HG03575 (cell line): ENCODE measurements around the gene SRGAP3.

Experiments used
- ATAC-seq: cut with Tn5 transposase; IDR thresholded peaks from one replicate; pipeline ENCODE4 v1.9.1; 2021; ENCODE audit not compliant: unreplicated experiment, insufficient number of reproducible peaks, low FRiP score; ENCODE audit errors: extremely low read depth

Gene SRGAP3

DNA sequence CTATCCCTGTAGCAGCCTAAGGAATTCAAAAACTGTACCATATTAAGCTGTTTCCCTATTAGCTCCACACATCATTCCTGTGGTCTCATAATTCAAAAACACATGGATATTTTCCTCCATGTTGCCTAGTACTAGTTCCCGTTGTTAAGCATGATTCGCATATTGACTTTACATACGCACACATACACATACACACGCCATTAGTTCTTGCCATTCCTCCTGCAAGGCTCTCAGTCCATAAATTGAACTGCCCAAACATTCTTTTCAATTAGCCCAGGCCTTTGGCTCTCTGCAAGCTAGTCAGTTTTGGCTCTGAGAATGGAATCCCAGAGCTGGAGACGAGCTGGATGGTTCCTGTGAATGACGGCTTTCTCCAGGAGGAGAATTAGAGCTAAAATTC is 229.0 kb downstream of the SRGAP3 start:
- no peak for ATAC-seq

DNA sequence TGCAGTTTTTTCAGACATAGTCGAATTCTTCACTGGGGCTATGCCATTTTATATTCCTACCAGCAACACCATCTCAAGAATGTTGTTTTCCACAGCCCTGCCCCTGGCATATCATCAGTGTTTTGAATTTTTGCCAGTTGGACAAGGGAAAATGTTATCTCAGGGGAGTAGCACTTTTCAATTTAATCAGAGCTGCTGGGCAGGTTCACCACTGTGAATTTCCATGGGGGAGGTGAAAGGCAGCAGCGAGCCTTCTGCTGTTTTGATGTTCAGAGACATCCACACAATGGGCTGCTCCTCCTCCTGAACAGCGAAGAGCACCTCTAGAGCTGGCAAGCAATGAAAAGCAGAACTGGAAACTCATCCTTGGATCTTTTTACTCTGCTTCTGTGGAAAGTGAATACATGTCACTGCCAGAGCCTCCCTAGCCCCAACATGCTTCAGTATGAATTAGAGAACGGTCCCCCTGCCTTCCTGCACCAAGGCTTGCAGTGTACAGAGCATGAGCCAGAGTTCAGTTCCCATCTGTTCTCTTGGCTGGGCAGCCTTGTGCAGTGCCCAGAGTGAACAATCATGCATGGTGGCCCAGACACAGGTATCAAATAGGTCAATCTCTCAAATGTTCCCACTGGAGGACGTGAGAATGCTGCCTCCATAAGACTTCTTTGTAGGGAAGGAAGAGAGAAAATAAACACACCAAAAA is 230.0 kb downstream of the SRGAP3 start:
- no peak for ATAC-seq

- no peak for ATAC-seq
Measured at GRCh38 chr3:9015250-9015649, 234.2 kb downstream of the SRGAP3 start.

DNA sequence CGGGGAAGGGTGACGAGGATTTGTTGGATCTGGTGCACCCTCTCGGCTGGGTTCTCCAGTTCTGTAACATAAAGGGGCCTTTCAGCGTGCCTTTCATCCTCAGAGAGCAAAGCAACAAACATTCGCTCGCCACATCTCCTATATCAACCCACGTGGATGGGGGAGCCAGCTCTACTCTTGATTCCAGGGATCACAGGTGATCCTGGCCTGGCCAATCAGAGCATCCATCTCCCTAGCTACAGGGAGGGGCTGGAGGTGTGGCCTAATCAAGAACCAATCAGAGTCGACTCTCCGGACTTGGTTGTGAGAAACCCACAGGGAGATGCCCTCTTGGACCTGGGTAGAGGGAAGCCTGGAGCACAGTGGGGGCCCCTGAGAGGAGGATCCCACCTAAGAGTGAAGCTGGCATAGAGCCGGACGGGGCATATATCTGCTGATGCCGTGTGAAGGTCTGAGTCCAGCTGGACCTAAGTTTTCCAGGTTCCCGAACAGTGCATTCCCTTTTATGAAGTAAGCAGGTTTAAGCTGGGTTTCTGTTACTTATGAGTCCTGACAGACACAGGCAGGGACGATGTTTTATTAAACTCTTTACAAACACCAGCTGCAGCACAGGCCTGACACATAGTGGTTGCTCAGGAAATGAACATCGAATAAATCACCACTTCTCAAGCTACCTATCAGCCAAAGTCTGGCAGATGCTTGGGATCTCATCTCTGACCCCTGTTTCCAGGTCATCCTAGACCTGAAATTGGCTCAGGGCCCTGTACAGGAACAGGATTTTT is 235.5 kb downstream of the SRGAP3 start:
- ATAC-seq, result no peak

GRCh38 chr3:9012521-9012920 is 236.9 kb downstream of the SRGAP3 start:
- ATAC-seq, result no peak

- ATAC-seq, result no peak
Measured at GRCh38 chr3:9009976-9010545, 239.4 kb downstream of the SRGAP3 start.

DNA sequence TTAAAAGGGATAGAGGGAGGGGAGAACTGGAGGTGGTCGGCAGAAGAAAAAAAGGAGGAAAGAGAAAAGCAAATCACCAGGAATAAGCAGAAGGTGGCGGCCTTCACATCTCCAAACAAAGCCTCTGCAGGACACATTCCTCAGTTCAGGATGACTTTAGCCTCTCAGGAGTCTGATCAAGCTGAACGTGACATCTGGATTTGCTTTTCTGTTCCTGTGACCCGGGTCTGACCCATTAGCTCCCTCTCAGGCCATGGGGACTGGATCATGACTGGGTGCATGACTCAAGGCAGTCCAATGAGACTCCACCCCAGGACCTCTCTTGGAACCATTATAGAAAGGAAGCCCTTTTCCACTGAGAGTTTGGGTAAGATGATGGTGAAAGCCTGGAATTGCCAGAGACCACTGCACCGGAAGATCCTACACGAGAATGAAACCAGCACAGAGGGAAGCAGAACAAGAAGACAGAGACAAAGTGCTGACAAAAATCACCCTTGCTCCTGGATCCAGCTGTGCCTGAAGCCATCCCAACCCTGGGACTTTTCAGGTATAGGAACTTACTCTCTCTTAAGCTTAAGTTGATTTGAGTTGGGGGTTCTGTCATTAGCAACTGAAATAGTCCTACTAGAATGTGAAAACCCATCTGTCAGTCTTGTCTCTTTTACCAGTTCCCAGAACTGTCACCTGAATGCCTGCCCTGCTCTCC is 240.7 kb downstream of the SRGAP3 start:
- no peak for ATAC-seq

- ATAC-seq, result no peak
Measured at GRCh38 chr3:9007928-9008327, 241.5 kb downstream of the SRGAP3 start.

- no peak for ATAC-seq
Measured at GRCh38 chr3:9007213-9007612, 242.2 kb downstream of the SRGAP3 start.

DNA sequence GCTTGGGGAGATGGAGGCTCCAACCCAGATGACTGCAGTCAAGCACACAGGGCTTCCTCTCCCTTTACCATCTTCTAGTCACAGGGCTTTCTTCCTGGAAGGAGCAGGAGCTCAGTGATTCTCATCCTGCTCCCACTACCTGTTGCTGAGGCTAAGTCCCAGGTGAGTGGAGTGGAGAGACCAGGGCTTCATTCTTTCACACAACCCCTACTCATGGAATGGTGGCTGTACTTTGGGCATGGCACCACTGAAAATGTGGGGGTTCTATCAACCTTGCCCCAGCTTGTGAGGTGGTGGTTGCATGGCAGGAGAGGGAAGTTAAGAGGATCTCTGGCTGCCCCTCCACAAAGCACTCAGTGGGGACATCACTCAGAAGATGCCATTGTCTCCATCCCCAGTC is 249.4 kb downstream of the SRGAP3 start:
- ATAC-seq, result no peak

GRCh38 chr3:8997151-8997550 is 252.3 kb downstream of the SRGAP3 start:
- ATAC-seq, result no peak

- ATAC-seq, result no peak
Measured at GRCh38 chr3:8996681-8997121, 252.7 kb downstream of the SRGAP3 start.

DNA sequence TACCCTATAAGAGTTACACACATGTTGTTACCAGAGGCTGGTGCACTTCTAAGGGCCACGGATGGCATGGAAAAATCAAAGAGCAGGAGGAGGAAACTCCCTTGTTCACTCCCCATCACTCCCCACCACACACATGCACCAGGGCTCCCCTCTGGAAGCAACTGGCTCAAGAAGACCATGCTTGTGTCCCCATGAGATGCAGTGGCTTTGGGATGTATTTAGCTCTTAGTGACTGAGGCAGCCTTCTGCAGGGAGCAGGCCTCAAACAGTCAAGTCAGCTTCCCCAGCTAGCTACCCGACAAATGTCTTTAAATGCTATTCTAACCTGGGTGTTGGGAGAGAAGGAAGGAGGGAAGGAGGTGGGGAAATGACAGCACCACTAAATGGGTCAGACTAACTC is 253.2 kb downstream of the SRGAP3 start:
- ATAC-seq, result no peak

GRCh38 chr3:8994226-8994625 is 255.2 kb downstream of the SRGAP3 start:
- no peak for ATAC-seq

DNA sequence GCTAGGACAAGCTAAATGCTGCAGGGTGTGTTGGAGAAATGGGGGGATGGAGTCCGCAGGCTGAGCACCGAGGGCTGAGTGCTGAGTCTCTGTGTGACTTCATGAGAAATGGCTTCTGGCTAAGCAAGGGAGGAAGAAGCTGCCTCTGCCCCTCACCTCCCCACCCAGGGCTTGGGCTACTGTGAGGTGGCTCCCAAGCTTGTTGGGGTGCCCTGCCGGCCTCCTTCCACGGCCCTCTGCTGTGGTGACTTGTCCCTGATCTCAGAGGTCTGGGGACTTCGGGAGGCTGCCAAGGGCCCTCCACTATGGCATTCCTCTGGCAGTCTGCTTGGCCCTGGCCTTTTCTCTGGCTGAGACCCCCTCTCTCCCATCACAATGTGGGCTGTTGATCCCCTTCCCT is 256.1 kb downstream of the SRGAP3 start:
- ATAC-seq, result no peak

DNA sequence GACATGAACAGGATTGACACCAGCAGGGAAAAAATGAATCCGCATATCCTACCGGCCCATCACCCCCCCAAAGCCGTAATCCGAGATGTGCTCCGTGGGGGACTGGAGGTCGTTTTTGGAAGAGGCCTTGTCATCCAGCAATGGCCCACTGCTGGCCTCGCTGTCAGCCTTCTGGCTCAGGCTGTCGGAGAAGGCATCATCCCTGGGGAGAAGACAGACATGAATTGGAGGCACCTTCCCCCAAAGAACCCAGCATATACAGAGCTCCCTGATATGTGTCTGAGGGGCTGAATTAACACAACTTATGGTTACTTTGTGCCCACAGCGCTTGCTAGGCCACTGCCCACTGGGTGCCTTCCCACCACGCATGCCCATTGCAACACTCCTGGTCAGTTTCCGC is 256.6 kb downstream of the SRGAP3 start:
- no peak for ATAC-seq

DNA sequence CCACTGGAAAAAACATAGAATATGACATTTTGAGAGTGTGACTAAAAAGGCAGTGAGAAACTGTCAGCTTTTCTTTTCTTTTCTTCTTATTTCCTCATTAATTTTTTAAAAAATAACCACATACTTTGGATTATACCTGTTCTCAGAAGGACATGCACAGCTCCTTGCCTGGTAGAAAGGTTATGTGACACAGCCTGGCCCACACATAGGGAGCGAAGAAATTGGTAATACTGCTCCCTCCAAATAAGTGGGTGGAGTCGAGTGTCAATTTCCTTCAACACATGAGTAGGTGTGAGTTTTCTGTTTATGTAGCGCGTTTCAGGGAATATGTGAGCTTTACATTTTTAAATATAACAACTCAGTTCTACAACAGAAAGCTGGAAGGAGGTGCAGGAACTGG is 257.2 kb downstream of the SRGAP3 start:
- ATAC-seq, result no peak

GRCh38 chr3:8990266-8991215 is 258.9 kb downstream of the SRGAP3 start:
- ATAC-seq, result no peak
